Endothelial cell of umbilical vein (primary cell): ENCODE measurements around the gene RAI1. TPM values are rescaled to one million over a fixed set of nuclear protein-coding genes. Genes with fewer than 3 reads are reported as not detected.

Source experiments
- BruUV-seq: library from RNA; stranded (reverse); fragments of 400-500 nt; replicated peaks from 2 replicates; lab custom pipeline; 2021; lab: Mats Ljungman, UMichigan
- CTCF ChIA-PET: fragments of 300-600, 350-600 bp; sonication (Branson Sonifier 250); formaldehyde crosslinking; loops from one replicate; lab custom pipeline; 2021; ENCODE audit warnings: antibody characterized with exemption, inconsistent platforms; lab: Charles Lee
- POLR2A ChIA-PET: fragments of 300-600, 350-600 bp; sonication (Branson Sonifier 250); formaldehyde crosslinking; loops from one replicate; lab custom pipeline; 2021; ENCODE audit warnings: antibody characterized with exemption, inconsistent platforms; lab: Charles Lee
- DNase-seq: peaks from one replicate; pipeline ENCODE4 v3.0.0-alpha.2; 2011; ENCODE audit warnings: low read depth, low spot score
- FAIRE-seq: peaks from 2 replicates; lab custom pipeline; 2011; peaks lifted over from hg19 to GRCh38; lab: Jason Lieb, UNC
- H2AFZ ChIP-seq: 2 replicates; pipeline ENCODE4 v1.6.0; 2012; ENCODE audit warnings: low read depth, low read length, control low read depth, inconsistent platforms
- H3K27ac ChIP-seq: 2 replicates; pipeline ENCODE4 v1.5.1; 2011; ENCODE audit warnings: low read depth, mild to moderate bottlenecking, control low read depth, low read length, moderate library complexity; ENCODE audit not compliant: insufficient read depth
- H3K27me3 ChIP-seq, 2 experiments: 2 replicates each; pipeline versions ENCODE4 v1.6.0 to v1.6.1; 2011; ENCODE audit warnings: low read length in 2 of 2, mixed read lengths in 1 of 2; ENCODE audit not compliant: control insufficient read depth in 2 of 2, insufficient read depth in 2 of 2
- H3K36me3 ChIP-seq, 2 experiments: 2 replicates in 1 of 2; 3 replicates in 1 of 2; pipeline ENCODE4 v1.5.1; 2011; ENCODE audit warnings: low read length in 2 of 2, mild to moderate bottlenecking in 1 of 2, moderate library complexity in 1 of 2; ENCODE audit not compliant: control insufficient read depth in 2 of 2, insufficient read depth in 2 of 2; ENCODE audit errors: extremely low read depth in 1 of 2
- H3K4me1 ChIP-seq: 3 replicates; pipeline ENCODE4 v1.5.1; 2011; ENCODE audit warnings: mild to moderate bottlenecking, low read length; ENCODE audit not compliant: control insufficient read depth, insufficient read depth; ENCODE audit errors: extremely low read depth
- H3K4me2 ChIP-seq: 2 replicates; pipeline ENCODE4 v1.6.1; 2011; ENCODE audit warnings: low read length, control low read depth, mixed read lengths; ENCODE audit not compliant: insufficient read depth
- H3K4me3 ChIP-seq, 3 experiments: fragments of 200-600 bp in 1 of 3; sonication (generic), shearing (Covaris generic) in 1 of 3; replicated peaks in 1 of 3; 2 replicates each; pipeline ENCODE4 v1.5.1; 2011 to 2016; ENCODE audit warnings: control low read depth in 3 of 3, low read length in 3 of 3, mild to moderate bottlenecking in 2 of 3, inconsistent platforms in 1 of 3, low read depth in 1 of 3, moderate library complexity in 1 of 3; ENCODE audit not compliant: insufficient read depth in 1 of 3
- H3K79me2 ChIP-seq: 2 replicates; pipeline ENCODE4 v1.6.0; 2012; ENCODE audit warnings: low read length, inconsistent platforms; ENCODE audit not compliant: control insufficient read depth, insufficient read depth
- H3K9ac ChIP-seq: replicated peaks from 2 replicates; pipeline ENCODE3; 2011; ENCODE audit warnings: low read length, control low read depth; ENCODE audit not compliant: insufficient read depth; ENCODE audit errors: extremely low read depth
- H3K9me1 ChIP-seq: replicated peaks from 3 replicates; pipeline ENCODE4 v1.6.0; 2011; ENCODE audit warnings: mild to moderate bottlenecking, low read length; ENCODE audit not compliant: control insufficient read depth, insufficient read depth; ENCODE audit errors: extremely low read depth
- H3K9me3 ChIP-seq: replicated peaks from 2 replicates; pipeline ENCODE4 v1.5.1; 2012; ENCODE audit warnings: low read length, inconsistent platforms; ENCODE audit not compliant: control insufficient read depth, insufficient read depth
- H4K20me1 ChIP-seq: replicated peaks from 2 replicates; pipeline ENCODE3; 2011; ENCODE audit warnings: mild to moderate bottlenecking, low read length; ENCODE audit not compliant: control insufficient read depth, insufficient read depth; ENCODE audit errors: extremely low read depth
- CTCF ChIP-seq, 2 donors: IDR thresholded peaks; 1 replicate in 1 of 2; 2 replicates in 1 of 2; pipeline ENCODE4 v1.5.1; 2011; ENCODE audit warnings: low read length in 2 of 2, mild to moderate bottlenecking in 2 of 2, moderate library complexity in 2 of 2, control low read depth in 1 of 2, inconsistent platforms in 1 of 2, low read depth in 1 of 2; ENCODE audit not compliant: insufficient read depth in 1 of 2; ENCODE audit errors: extremely low read depth in 1 of 2
- EZH2 ChIP-seq: IDR thresholded peaks from 2 replicates; pipeline ENCODE4 v1.6.1; 2012; ENCODE audit warnings: borderline replicate concordance, low read depth, mild to moderate bottlenecking, moderate library complexity, low read length, inconsistent platforms; ENCODE audit not compliant: severe bottlenecking
- FOS ChIP-seq: IDR thresholded peaks from 2 replicates; pipeline ENCODE4 v1.6.1; 2011; ENCODE audit warnings: mild to moderate bottlenecking, low read length, moderate library complexity, borderline replicate concordance; ENCODE audit not compliant: insufficient read depth
- GATA2 ChIP-seq: IDR thresholded peaks from 2 replicates; pipeline ENCODE4 v1.7.0; 2011; ENCODE audit warnings: low read depth, mild to moderate bottlenecking, moderate library complexity, mixed read lengths, low read length; ENCODE audit not compliant: insufficient read length, insufficient read depth
- JUN ChIP-seq: IDR thresholded peaks from 2 replicates; pipeline ENCODE4 v1.6.1; 2011; ENCODE audit warnings: borderline replicate concordance, low read depth; ENCODE audit not compliant: insufficient read length, insufficient read depth
- MAX ChIP-seq: IDR thresholded peaks from 2 replicates; pipeline ENCODE4 v1.6.1; 2011; ENCODE audit not compliant: insufficient read depth, insufficient read length
- MYC ChIP-seq: IDR thresholded peaks from one replicate; pipeline ENCODE4 v1.6.1; 2011; ENCODE audit warnings: mild to moderate bottlenecking, low read depth, low read length
- POLR2A ChIP-seq: IDR thresholded peaks from 2 replicates; pipeline ENCODE4 v1.6.1; 2012; ENCODE audit warnings: low read depth, mild to moderate bottlenecking, control low read depth, low read length
- POLR2AphosphoS5 ChIP-seq: IDR thresholded peaks from 2 replicates; pipeline ENCODE4 v1.6.1; 2012; ENCODE audit warnings: low read depth, mild to moderate bottlenecking, control low read depth, low read length, moderate library complexity; ENCODE audit not compliant: insufficient read depth
- dilution Hi-C: fragments of 300-500 bp; cut with MboI; formaldehyde crosslinking; loops from one replicate; pipeline ENCODE4 v1.15.0; 2019; ENCODE audit warnings: low sequenced_read_pairs; ENCODE audit not compliant: extremely low pct_ligation_motif_present
- intact Hi-C: fragments of 100-400 bp; cut with micrococcal nuclease; formaldehyde crosslinking; loops from one replicate; pipeline ENCODE4 v1.10.0; 2022
- polyA plus RNA-seq, 4 experiments: library from polyadenylated mRNA; depleted of rRNA in 3 of 4; stranded (reverse) in 3 of 4; unstranded in 1 of 4; fragments of >200 nt; gene quantifications; 2 replicates each; pipeline versions ENCODE4 v1.2.1 to v1.2.3, GENCODE V29; 2011 to 2012; ENCODE audit warnings: missing spikeins in 1 of 4
- total RNA-seq: library from RNA; stranded (reverse); gene quantifications from 2 replicates; pipeline ENCODE4 v1.2.3, GENCODE V29; 2021

RAI1 gene
- total and polyA plus RNA-seq, 2 donors (not counting 3 experiments of a cell fraction or from before 2014, with no cell fraction given), result 7.8 to 43.3 TPM

GRCh38 chr17:17835415-17836249 is 154.4 kb downstream of the RAI1 start:
- no peak for FAIRE-seq
- no peak for DNase-seq
- no TSS peak for BruUV-seq

More at GRCh38 chr17:17835415-17836249, 154.4 kb downstream of the RAI1 start:
- no peaks in the 10 kb centered on the region for H3K27me3 ChIP-seq
- ChIA-PET CTCF (interaction anchor here (0.9 to 3.1 kb wide), 11 partner anchors 8 to 152 kb away, joined by 3 to 18 read pairs (median 5); partner anchors contain the start of genes DRC3 and TOM1L2), POLR2A (interaction anchor here (0.5 to 1.5 kb wide), 3 partner anchors 12 to 244 kb away, joined by 3 read pairs; partner anchors contain the start of gene PEMT)
- dilution Hi-C loops, result no loop called here
- H3K4me3 ChIP-seq, result peak overlapping the region; percentile 14 to 89 (median 57)
- H3K79me2 ChIP-seq, result peaks cover 49% of the 10 kb centered on the region
- TF ChIP-seq JUN (no peak), FOS (no peak), MYC (no peak), EZH2 (no peak), GATA2 (no peak), POLR2A (no peak), POLR2AphosphoS5 (no peak), MAX (no peak), CTCF (IDR thresholded peaks at IDR 0.05; ENCODE audit: extremely low read depth in 1 of 2, insufficient read depth in 1 of 2, low read depth in 1 of 2, low read length in 2 of 2) (no peak)
- peaks cover 46% of the 10 kb centered on the region for H3K4me1 ChIP-seq
- no peaks in the 10 kb centered on the region for H3K9me3 ChIP-seq
- peak overlapping the region; percentile 39 for H2AFZ ChIP-seq
- intact Hi-C loops, result loop anchor here (1.0 kb wide), 2 partner anchors 12 to 25 kb away; no protein-coding TSS in a partner anchor
- peak overlapping the region; percentile 95 for H3K27ac ChIP-seq
- H3K4me2 ChIP-seq, result peak overlapping the region; percentile 87
- H3K9ac ChIP-seq, result peak overlapping the region; percentile 93
- peaks cover 0 to 3% of the 10 kb centered on the region in 2 experiments for H3K36me3 ChIP-seq
- H3K9me1 ChIP-seq, result no peaks in the 10 kb centered on the region
- no peaks in the 10 kb centered on the region for H4K20me1 ChIP-seq
